Progenitor cell of endocrine pancreas (in vitro differentiated cells): ENCODE data around the gene TM4SF20. TPM values are rescaled to one million over a fixed set of nuclear protein-coding genes. Genes with fewer than 3 reads are reported as not detected.

ENCODE experiments used
- DNase-seq: peaks from one replicate; pipeline ENCODE4 v3.0.0; 2021; ENCODE audit warnings: low spot score; ENCODE audit not compliant: unreplicated experiment
- H3K27ac Mint-ChIP-seq: 2 replicates; pipeline ENCODE4 v1.8.0; 2021; ENCODE audit warnings: mild to moderate bottlenecking, moderate library complexity, mixed read lengths
- H3K27me3 Mint-ChIP-seq: 2 replicates; pipeline ENCODE4 v1.8.0; 2021; ENCODE audit warnings: mixed read lengths
- H3K36me3 Mint-ChIP-seq: 2 replicates; pipeline ENCODE4 v1.8.0; 2022; ENCODE audit warnings: mixed read lengths; ENCODE audit not compliant: insufficient read depth
- H3K4me1 Mint-ChIP-seq: 2 replicates; pipeline ENCODE4 v1.8.0; 2021; ENCODE audit warnings: low read depth, mixed read lengths
- H3K4me3 Mint-ChIP-seq: 2 replicates; pipeline ENCODE4 v1.8.0; 2021; ENCODE audit warnings: low read depth, mild to moderate bottlenecking, moderate library complexity, mixed read lengths
- H3K9me3 Mint-ChIP-seq: 2 replicates; pipeline ENCODE4 v1.8.0; 2021; ENCODE audit warnings: low read depth, mixed read lengths
- total RNA-seq: library from RNA; stranded (reverse); gene quantifications from 2 replicates; pipeline ENCODE4 v1.2.1, GENCODE V29; 2021
- TF ChIP-seq, protein P1 (sequence below): fragments of 200-600 bp; sonication (generic); IDR thresholded peaks from one replicate; pipeline ENCODE4 v1.5.0; 2021; ENCODE audit warnings: antibody characterized with exemption, mild to moderate bottlenecking; ENCODE audit not compliant: unreplicated experiment

Gene TM4SF20
- total RNA-seq, 1 donor from 2014 or later: not detected

DNA sequence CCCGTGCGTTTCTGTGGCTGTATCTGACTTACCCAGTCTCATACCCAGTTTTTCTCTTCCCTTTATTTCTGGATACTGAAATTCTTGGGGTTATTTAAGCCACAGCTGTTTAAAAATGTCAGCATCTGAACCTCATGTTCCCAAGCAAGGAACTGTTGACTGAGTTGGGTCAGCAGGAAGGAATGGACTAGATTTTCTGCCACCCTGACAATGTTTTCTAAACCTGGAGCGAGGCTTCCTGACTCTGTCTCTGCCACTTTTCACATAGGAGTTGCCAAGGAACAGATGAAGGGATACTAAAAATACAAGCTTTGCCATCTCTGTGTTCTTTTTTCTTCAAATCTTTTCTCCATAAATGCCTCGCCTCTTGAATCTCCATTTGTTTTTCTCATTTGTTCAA lies 37.6 kb upstream of the TM4SF20 start:
- H3K4me3 Mint-ChIP-seq: no peak overlapping the region
- H3K9me3 Mint-ChIP-seq: no peaks in the 10 kb centered on the region
- H3K36me3 Mint-ChIP-seq: no peaks in the 10 kb centered on the region
- no peak for DNase-seq
- TF ChIP-seq, protein P1, sequence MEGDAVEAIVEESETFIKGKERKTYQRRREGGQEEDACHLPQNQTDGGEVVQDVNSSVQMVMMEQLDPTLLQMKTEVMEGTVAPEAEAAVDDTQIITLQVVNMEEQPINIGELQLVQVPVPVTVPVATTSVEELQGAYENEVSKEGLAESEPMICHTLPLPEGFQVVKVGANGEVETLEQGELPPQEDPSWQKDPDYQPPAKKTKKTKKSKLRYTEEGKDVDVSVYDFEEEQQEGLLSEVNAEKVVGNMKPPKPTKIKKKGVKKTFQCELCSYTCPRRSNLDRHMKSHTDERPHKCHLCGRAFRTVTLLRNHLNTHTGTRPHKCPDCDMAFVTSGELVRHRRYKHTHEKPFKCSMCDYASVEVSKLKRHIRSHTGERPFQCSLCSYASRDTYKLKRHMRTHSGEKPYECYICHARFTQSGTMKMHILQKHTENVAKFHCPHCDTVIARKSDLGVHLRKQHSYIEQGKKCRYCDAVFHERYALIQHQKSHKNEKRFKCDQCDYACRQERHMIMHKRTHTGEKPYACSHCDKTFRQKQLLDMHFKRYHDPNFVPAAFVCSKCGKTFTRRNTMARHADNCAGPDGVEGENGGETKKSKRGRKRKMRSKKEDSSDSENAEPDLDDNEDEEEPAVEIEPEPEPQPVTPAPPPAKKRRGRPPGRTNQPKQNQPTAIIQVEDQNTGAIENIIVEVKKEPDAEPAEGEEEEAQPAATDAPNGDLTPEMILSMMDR: no peak
- no peaks in the 10 kb centered on the region for H3K27me3 Mint-ChIP-seq
- H3K27ac Mint-ChIP-seq: no peak overlapping the region
- H3K4me1 Mint-ChIP-seq: peaks cover 3% of the 10 kb centered on the region

DNA sequence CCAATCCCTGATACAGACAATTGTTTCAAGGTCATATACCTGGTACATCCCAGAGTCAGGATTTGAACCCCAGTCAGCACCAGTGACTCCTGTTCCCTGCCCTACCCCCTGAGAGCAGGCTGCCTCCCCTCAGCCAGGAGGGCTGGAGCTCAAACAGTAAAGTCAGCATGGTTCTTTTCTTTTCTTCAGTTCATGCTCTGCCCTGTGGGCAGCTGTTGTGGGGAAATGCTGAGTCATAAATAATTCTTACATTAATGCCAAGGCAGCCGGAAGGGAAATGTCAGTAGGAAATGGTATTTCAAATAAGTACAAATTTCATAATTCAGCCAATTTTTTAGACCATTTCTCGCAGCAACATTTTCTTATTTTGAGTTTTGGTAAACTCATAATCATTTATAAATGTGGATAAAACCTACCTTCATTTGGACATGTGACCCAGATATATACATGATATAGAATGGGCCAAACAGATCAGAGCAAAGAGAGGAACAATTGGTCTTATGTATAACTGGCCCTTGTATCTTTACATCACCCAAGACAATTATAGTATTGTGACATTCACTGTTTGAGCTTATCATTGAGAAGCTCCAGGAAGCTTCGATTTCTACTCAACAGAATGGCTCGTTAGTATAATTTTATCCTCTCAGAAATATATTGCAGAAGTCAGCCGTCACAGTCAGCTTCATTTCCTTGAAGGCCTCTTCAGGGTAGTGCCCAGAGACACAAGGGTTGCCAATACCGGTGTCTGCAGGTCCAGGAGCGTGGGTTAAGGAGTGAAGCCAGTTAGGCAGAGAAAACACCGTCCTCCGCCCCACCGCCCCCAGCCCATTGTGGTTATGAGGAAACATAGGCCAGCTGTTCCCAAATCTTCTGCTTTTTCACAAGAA lies 36.7 kb upstream of the TM4SF20 start:
- DNase-seq: no peak
- H3K27ac Mint-ChIP-seq: no peak overlapping the region
- no peak overlapping the region for H3K4me3 Mint-ChIP-seq
- no peaks in the 10 kb centered on the region for H3K27me3 Mint-ChIP-seq
- H3K4me1 Mint-ChIP-seq: peaks cover 3% of the 10 kb centered on the region
- H3K9me3 Mint-ChIP-seq: no peaks in the 10 kb centered on the region
- TF ChIP-seq, protein P1: no peak
- no peaks in the 10 kb centered on the region for H3K36me3 Mint-ChIP-seq

DNA sequence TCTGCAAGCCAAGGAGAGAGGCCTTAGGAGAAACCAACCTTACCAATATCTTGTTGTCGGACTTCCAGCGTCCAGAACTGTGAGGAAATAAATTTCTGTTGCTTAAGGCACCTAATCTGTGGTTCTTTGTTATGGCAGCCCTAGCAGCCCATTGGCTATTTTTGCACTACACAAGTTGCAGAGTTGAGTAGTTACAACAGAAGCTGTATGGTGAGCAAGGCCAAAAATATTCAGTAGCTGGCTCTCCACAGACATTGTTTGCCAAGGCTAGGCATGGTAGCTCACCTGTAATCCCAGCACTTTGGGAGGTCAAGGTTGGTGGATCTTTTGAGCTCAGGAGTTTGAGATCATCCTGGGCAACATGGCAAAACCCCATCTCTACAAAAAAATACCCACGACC lies 35.7 kb upstream of the TM4SF20 start:
- no peak for DNase-seq
- Mint-ChIP-seq H3K27me3 (no peaks in the 10 kb centered on the region), H3K4me1 (no peaks in the 10 kb centered on the region), H3K27ac (no peak overlapping the region), H3K36me3 (no peaks in the 10 kb centered on the region), H3K9me3 (no peaks in the 10 kb centered on the region), H3K4me3 (no peak overlapping the region)
- TF ChIP-seq, protein P1: no peak

DNA sequence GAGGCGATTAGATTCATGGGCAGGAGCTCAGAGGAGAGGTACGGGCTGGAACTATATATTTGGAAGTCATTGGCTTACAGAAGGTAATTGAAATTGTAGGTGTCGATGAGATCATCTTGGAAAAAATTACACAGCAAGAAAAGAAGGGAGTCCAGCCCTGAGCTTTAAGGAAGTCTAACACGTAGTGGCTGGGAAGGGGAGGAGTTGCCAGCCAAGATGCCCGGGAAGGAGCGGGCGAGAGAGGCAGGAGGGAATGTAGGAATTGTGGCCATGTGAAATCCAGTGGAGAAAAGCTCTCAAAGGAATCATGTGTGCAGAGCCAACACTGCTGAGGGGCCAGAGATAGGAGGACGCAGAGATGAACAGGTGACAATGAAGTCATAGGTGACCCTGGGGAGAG lies 34.3 kb upstream of the TM4SF20 start:
- no peak overlapping the region for H3K27ac Mint-ChIP-seq
- H3K4me3 Mint-ChIP-seq: no peak overlapping the region
- no peaks in the 10 kb centered on the region for H3K9me3 Mint-ChIP-seq
- no peaks in the 10 kb centered on the region for H3K36me3 Mint-ChIP-seq
- no peaks in the 10 kb centered on the region for H3K27me3 Mint-ChIP-seq
- H3K4me1 Mint-ChIP-seq: no peaks in the 10 kb centered on the region
- TF ChIP-seq, protein P1: no peak
- DNase-seq: no peak

DNA sequence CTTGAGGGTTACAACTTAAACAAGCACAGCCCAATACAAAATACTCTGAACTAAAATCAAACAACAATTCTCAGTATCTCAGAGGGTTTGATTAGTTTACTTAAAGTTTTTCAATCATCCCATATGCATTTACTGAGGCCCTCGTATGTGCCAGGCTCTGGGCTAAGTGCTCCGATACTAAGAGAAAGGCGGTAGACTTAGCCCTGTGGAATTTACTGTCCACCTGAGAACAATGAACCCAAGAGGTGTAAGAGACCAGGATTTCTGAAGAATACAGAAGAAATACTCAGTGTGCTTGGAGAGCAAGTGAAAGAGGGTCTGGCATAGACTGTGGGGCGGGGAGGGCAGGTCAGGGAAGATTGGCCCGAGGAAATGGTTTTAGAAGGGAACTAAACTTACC lies 33.8 kb upstream of the TM4SF20 start:
- TF ChIP-seq, protein P1: no peak
- H3K27me3 Mint-ChIP-seq: no peaks in the 10 kb centered on the region
- H3K36me3 Mint-ChIP-seq: no peaks in the 10 kb centered on the region

More for the DNA sequence above, 33.8 kb upstream of the TM4SF20 start:
- DNase-seq: no peak
- H3K4me3 Mint-ChIP-seq: no peak overlapping the region
- H3K27ac Mint-ChIP-seq: no peak overlapping the region
- no peaks in the 10 kb centered on the region for H3K4me1 Mint-ChIP-seq
- H3K9me3 Mint-ChIP-seq: no peaks in the 10 kb centered on the region
